ENCODE measurements around the gene PARL. TPM values are rescaled to one million over a fixed set of nuclear protein-coding genes. Genes with fewer than 3 reads are reported as not detected.

PARL gene
- total and polyA plus RNA-seq, 2 of the 8 experiments (the other 6 are each of a cell fraction or from before 2014, with no cell fraction given), result 62.7 to 85.0 TPM

DNA sequence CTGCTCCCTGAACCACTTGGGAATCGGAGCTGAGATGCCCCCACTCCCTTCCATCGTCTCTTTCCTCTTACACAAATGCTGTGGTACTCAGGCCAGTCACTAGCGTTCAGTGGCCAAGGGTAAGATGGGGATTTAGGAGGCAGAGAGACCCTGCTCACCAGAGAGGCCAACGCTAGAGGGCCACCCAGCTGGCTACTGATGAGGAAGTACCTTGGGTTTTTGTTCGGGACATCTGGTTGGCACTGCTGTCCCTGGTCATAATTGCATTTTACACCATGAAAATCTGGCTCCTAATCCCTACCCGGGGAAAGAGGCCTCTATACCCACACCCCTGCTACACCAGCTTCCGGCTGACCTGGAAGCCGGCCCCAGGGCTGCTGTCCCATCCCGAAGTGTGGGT lies 67.0 kb downstream of the PARL start:
- Histone ChIP-seq H4K20me1 (replicated peaks in 1 of 2; ENCODE audit: control insufficient read depth in 1 of 2, insufficient read depth in 2 of 2, low read length in 2 of 2) (peaks cover 0 to 3% of the 10 kb centered on the region in 2 experiments), H3K14ac (ENCODE audit: insufficient read length) (no peak overlapping the region), H4K8ac (ENCODE audit: extremely low read depth, insufficient read depth, low read length) (no peak overlapping the region), H3K4me1 (replicated peaks in 1 of 4; ENCODE audit: control insufficient read depth in 3 of 4, insufficient read depth in 4 of 4, low read length in 3 of 4) (peaks cover 0 to 4% (median 0%) of the 10 kb centered on the region in 4 experiments; a peak in 3 of 7 replicates), H4K5ac (ENCODE audit: insufficient read length, low read depth, low read length) (no peak overlapping the region), H3K27ac (ENCODE audit: low read depth, low read length) (no peak overlapping the region), H3K9me3 (ENCODE audit: insufficient read depth in 2 of 2, low read depth in 1 of 2, low read length in 1 of 2) (no peaks in the 10 kb centered on the region), H3K4me3 (ENCODE audit: extremely low read depth in 1 of 4, insufficient read depth in 2 of 4, low read depth in 3 of 4, low read length in 4 of 4) (no peak overlapping the region), H3K23me2 (ENCODE audit: low read depth, low read length) (no peaks in the 10 kb centered on the region), H3K23ac (ENCODE audit: insufficient read length) (no peak overlapping the region), H3K79me2 (ENCODE audit: control insufficient read depth in 1 of 2, insufficient read depth in 2 of 2, low read length in 2 of 2) (no peaks in the 10 kb centered on the region), H2BK20ac (ENCODE audit: low read length) (no peak overlapping the region), H3K79me1 (ENCODE audit: low read depth, low read length) (no peaks in the 10 kb centered on the region), H3K27me3 (replicated peaks in 1 of 4; ENCODE audit: control insufficient read depth in 3 of 4, extremely low read depth in 1 of 4, insufficient read depth in 3 of 4, low read length in 3 of 4) (no peaks in the 10 kb centered on the region), H3K4me2 (ENCODE audit: insufficient read depth in 1 of 2, low read depth in 2 of 2, low read length in 2 of 2) (no peak overlapping the region), H2BK5ac (ENCODE audit: low read depth, low read length) (no peak overlapping the region), H2BK120ac (replicated peaks; ENCODE audit: low read depth, low read length) (no peak overlapping the region), H3K4ac (replicated peaks; ENCODE audit: insufficient read length, low read depth, low read length) (no peak overlapping the region), H4K91ac (replicated peaks; ENCODE audit: insufficient read length, low read length) (no peak overlapping the region), H3K18ac (ENCODE audit: extremely low read depth, low read length) (no peak overlapping the region), H2BK12ac (ENCODE audit: low read depth, low read length) (no peak overlapping the region), H2AFZ (ENCODE audit: low read length) (no peak overlapping the region), H3K56ac (replicated peaks; ENCODE audit: insufficient read length, low read depth, low read length) (no peak overlapping the region), H3K9ac (replicated peaks in 1 of 4; ENCODE audit: extremely low read depth in 1 of 4, low read depth in 3 of 4, low read length in 3 of 4) (no peak overlapping the region), H2AK5ac (ENCODE audit: low read depth, low read length) (no peak overlapping the region), H2BK15ac (ENCODE audit: low read length) (no peak overlapping the region), H3K36me3 (ENCODE audit: control insufficient read depth in 2 of 4, insufficient read depth in 4 of 4, low read length in 3 of 4) (peaks cover 0 to 7% (median 0%) of the 10 kb centered on the region in 4 experiments; a peak in 2 of 8 replicates)
- WGBS, 2 experiments (ENCODE audit: extremely low coverage in 1 of 2, insufficient coverage in 1 of 2, insufficient read length in 1 of 2, insufficient replicate concordance in 2 of 2, low coverage in 1 of 2, low lambda C conversion rate in 2 of 2, missing lambda C conversion rate in 1 of 2), result 90% methylated on average over 9 of the region's 9 CpGs; no CpG with 5 or more reads in 1 of the 2 experiments
- ChIA-PET POLR2A (ENCODE audit: partially characterized antibody) (interaction anchor here (1.0 kb wide), 1 partner anchor 50 kb away, joined by 3 read pairs; no protein-coding TSS in a partner anchor), CTCF (ENCODE audit: partially characterized antibody) (interaction anchor here (0.7 to 1.2 kb wide), 4 partner anchors 22 to 350 kb away, joined by 3 to 4 read pairs (median 3); no protein-coding TSS in a partner anchor)
- DNase-seq (ENCODE audit: low read depth in 1 of 2, low spot score in 2 of 2) (no peak), FAIRE-seq (no peak)
- TF ChIP-seq CTCF (IDR thresholded peaks at IDR 0.05; ENCODE audit: control extremely low read depth in 1 of 3, insufficient read depth in 1 of 3, low read depth in 1 of 3, low read length in 3 of 3) (peak in 1 of 3 experiments; percentile 1; a peak in 1 of 4 replicates), TCF12 (IDR thresholded peaks at IDR 0.05; ENCODE audit: low read depth, low read length) (no peak)

Data from H1 (cell line).